ENCODE results near the gene RIPK1. TPM values are rescaled to one million over a fixed set of nuclear protein-coding genes. Genes with fewer than 3 reads are reported as not detected.

RIPK1 gene
- polyA plus RNA-seq, 1 of the 3 experiments (the other 2 are of a cell fraction): 12.0 TPM

DNA sequence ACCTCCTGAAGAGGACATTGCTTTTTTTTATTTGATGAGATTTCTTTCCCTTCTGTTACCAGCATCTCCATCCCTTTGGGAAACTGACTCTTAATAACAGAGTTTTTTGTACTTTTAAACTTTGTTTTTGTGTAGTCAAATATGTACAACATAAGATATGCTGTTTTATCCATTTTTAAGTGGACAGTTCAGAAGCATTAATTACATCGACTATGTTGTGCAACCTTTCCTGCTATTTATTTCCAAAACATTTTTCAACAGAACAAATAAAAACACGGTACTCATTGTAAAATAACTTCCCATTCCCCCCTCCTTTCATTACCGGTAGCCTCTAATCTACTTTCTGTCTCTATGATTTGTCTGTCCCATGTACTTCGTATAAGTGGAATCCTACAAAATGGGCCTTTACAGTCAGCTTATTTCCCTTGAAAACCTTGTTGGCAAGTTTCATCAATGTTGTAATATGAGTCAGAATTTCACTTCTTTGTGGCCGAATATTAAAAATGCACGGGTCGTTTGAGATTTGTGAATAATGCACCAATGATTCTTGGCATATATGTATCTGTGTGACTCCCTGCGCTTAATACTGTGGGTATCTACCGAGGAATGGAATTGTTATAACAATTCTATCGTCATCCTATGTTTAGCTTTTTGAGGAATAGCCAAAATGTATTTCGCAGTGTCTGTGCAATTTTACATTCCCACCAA, 11.1 kb upstream of the RIPK1 start:
- ChIA-PET CTCF (interaction anchor here (1.0 to 1.5 kb wide), 6 partner anchors 18 to 319 kb away, joined by 3 to 7 read pairs (median 4); partner anchors contain the start of gene NQO2), POLR2A (no interaction called here)
- H3K9ac ChIP-seq: no peak overlapping the region
- no peak for DNase-seq
- WGBS (ENCODE audit: low lambda C conversion rate): 62% methylated on average over 11 of the region's 11 CpGs
- H3K27ac ChIP-seq (ENCODE audit: low read depth in 2 of 2, low read length in 1 of 2): no peak overlapping the region
- H3K4me2 ChIP-seq: no peak overlapping the region
- no peaks in the 10 kb centered on the region for H3K9me3 ChIP-seq
- peaks cover 13% of the 10 kb centered on the region for H3F3A ChIP-seq (replicated peaks; ENCODE audit: insufficient read depth)
- H3K4me3 ChIP-seq (ENCODE audit: low read depth in 2 of 2, low read length in 1 of 2): no peak overlapping the region
- H3K79me2 ChIP-seq (ENCODE audit: insufficient read depth): no peaks in the 10 kb centered on the region
- TF ChIP-seq POLR2AphosphoS5 (IDR thresholded peaks at IDR 0.05; ENCODE audit: low read depth, low read length) (no peak), FOXM1 (IDR thresholded peaks at IDR 0.05; ENCODE audit: low read depth) (no peak), MEF2A (IDR thresholded peaks at IDR 0.05; ENCODE audit: borderline replicate concordance, low read depth) (no peak), TEAD4 (IDR thresholded peaks at IDR 0.05; ENCODE audit: borderline replicate concordance, insufficient read depth) (no peak), RCOR1 (IDR thresholded peaks at IDR 0.05; ENCODE audit: low read length) (no peak), RAD21 (IDR thresholded peaks at IDR 0.05; ENCODE audit: low read length) (no peak), EP300 (IDR thresholded peaks at IDR 0.05; ENCODE audit: borderline replicate concordance in 1 of 2, low read depth in 1 of 2, low read length in 1 of 2) (no peak), GABPA (IDR thresholded peaks at IDR 0.05; ENCODE audit: low read depth) (no peak), NFIC (IDR thresholded peaks at IDR 0.05; ENCODE audit: borderline replicate concordance) (no peak), RFX5 (IDR thresholded peaks at IDR 0.05; ENCODE audit: low read length) (no peak)
- TF ChIP-seq, protein P1, sequence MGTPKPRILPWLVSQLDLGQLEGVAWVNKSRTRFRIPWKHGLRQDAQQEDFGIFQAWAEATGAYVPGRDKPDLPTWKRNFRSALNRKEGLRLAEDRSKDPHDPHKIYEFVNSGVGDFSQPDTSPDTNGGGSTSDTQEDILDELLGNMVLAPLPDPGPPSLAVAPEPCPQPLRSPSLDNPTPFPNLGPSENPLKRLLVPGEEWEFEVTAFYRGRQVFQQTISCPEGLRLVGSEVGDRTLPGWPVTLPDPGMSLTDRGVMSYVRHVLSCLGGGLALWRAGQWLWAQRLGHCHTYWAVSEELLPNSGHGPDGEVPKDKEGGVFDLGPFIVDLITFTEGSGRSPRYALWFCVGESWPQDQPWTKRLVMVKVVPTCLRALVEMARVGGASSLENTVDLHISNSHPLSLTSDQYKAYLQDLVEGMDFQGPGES (IDR thresholded peaks at IDR 0.05; ENCODE audit: low read depth, low read length): no peak
- TF ChIP-seq, protein P2, sequence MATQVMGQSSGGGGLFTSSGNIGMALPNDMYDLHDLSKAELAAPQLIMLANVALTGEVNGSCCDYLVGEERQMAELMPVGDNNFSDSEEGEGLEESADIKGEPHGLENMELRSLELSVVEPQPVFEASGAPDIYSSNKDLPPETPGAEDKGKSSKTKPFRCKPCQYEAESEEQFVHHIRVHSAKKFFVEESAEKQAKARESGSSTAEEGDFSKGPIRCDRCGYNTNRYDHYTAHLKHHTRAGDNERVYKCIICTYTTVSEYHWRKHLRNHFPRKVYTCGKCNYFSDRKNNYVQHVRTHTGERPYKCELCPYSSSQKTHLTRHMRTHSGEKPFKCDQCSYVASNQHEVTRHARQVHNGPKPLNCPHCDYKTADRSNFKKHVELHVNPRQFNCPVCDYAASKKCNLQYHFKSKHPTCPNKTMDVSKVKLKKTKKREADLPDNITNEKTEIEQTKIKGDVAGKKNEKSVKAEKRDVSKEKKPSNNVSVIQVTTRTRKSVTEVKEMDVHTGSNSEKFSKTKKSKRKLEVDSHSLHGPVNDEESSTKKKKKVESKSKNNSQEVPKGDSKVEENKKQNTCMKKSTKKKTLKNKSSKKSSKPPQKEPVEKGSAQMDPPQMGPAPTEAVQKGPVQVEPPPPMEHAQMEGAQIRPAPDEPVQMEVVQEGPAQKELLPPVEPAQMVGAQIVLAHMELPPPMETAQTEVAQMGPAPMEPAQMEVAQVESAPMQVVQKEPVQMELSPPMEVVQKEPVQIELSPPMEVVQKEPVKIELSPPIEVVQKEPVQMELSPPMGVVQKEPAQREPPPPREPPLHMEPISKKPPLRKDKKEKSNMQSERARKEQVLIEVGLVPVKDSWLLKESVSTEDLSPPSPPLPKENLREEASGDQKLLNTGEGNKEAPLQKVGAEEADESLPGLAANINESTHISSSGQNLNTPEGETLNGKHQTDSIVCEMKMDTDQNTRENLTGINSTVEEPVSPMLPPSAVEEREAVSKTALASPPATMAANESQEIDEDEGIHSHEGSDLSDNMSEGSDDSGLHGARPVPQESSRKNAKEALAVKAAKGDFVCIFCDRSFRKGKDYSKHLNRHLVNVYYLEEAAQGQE (IDR thresholded peaks at IDR 0.05; ENCODE audit: low read depth, low read length): no peak
- TF ChIP-seq, protein P3, sequence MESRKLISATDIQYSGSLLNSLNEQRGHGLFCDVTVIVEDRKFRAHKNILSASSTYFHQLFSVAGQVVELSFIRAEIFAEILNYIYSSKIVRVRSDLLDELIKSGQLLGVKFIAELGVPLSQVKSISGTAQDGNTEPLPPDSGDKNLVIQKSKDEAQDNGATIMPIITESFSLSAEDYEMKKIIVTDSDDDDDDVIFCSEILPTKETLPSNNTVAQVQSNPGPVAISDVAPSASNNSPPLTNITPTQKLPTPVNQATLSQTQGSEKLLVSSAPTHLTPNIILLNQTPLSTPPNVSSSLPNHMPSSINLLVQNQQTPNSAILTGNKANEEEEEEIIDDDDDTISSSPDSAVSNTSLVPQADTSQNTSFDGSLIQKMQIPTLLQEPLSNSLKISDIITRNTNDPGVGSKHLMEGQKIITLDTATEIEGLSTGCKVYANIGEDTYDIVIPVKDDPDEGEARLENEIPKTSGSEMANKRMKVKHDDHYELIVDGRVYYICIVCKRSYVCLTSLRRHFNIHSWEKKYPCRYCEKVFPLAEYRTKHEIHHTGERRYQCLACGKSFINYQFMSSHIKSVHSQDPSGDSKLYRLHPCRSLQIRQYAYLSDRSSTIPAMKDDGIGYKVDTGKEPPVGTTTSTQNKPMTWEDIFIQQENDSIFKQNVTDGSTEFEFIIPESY (IDR thresholded peaks at IDR 0.05; ENCODE audit: borderline replicate concordance, low read depth): no peak
- TF ChIP-seq, protein P4, sequence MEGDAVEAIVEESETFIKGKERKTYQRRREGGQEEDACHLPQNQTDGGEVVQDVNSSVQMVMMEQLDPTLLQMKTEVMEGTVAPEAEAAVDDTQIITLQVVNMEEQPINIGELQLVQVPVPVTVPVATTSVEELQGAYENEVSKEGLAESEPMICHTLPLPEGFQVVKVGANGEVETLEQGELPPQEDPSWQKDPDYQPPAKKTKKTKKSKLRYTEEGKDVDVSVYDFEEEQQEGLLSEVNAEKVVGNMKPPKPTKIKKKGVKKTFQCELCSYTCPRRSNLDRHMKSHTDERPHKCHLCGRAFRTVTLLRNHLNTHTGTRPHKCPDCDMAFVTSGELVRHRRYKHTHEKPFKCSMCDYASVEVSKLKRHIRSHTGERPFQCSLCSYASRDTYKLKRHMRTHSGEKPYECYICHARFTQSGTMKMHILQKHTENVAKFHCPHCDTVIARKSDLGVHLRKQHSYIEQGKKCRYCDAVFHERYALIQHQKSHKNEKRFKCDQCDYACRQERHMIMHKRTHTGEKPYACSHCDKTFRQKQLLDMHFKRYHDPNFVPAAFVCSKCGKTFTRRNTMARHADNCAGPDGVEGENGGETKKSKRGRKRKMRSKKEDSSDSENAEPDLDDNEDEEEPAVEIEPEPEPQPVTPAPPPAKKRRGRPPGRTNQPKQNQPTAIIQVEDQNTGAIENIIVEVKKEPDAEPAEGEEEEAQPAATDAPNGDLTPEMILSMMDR (IDR thresholded peaks at IDR 0.05): no peak
- no peaks in the 10 kb centered on the region for H3K9me2 ChIP-seq
- H3K4me1 ChIP-seq (ENCODE audit: control insufficient read depth in 1 of 2, insufficient read depth in 2 of 2, low read depth in 1 of 2, low read length in 1 of 2): peaks cover 0 to 2% of the 10 kb centered on the region in 2 experiments; a peak in 1 of 4 replicates
- H3K36me3 ChIP-seq (replicated peaks in 1 of 2; ENCODE audit: control insufficient read depth in 1 of 2, insufficient read depth in 2 of 2, low read length in 1 of 2): no peaks in the 10 kb centered on the region
- no peaks in the 10 kb centered on the region for H4K20me1 ChIP-seq (ENCODE audit: insufficient read depth)
- H2AFZ ChIP-seq (ENCODE audit: low read depth): no peak overlapping the region
- no peaks in the 10 kb centered on the region for H3K27me3 ChIP-seq (ENCODE audit: insufficient read depth)

Measured in SK-N-SH (cell line).